Stimulated activated CD4-positive, alpha-beta T cell treated with anti-CD3 and anti-CD28 coated beads, Interleukin-15, amount 100 ng/mL, for 24 hours (primary cell): Measurements from ENCODE around the gene ZNF318.
"Not testable (repeated sequence)": the region's sequence is repeated elsewhere in the genome, so short reads cannot be mapped to it uniquely, and the experiment has no call there.

Source experiments
- DNase-seq: peaks from one replicate; pipeline ENCODE4 v3.0.0-alpha.2; 2020

ZNF318 gene

GRCh38 chr6:43380858-43381257, 11.4 kb upstream of the ZNF318 start:
- not testable (repeated sequence) for DNase-seq

GRCh38 chr6:43378631-43379030, 9.2 kb upstream of the ZNF318 start:
- DNase-seq, result no peak

- no peak for DNase-seq
Observed at GRCh38 chr6:43377710-43378229, 8.3 kb upstream of the ZNF318 start.

- DNase-seq, result peak; percentile 51
Observed at GRCh38 chr6:43376551-43376981, 7.1 kb upstream of the ZNF318 start.

GRCh38 chr6:43375693-43376092, 6.2 kb upstream of the ZNF318 start:
- DNase-seq, result no peak

GRCh38 chr6:43373252-43373875, 3.9 kb upstream of the ZNF318 start:
- no peak for DNase-seq

- DNase-seq, result not testable (repeated sequence)
Observed at GRCh38 chr6:43370003-43370580, 645 bp upstream of the ZNF318 start.

GRCh38 chr6:43368259-43369160, 937 bp downstream of the ZNF318 start:
- peak; percentile 31 for DNase-seq

- DNase-seq, result no peak
Observed at GRCh38 chr6:43367245-43367984, 2.0 kb downstream of the ZNF318 start.

GRCh38 chr6:43361269-43361668, 8.2 kb downstream of the ZNF318 start:
- DNase-seq, result no peak

GRCh38 chr6:43359831-43360230, 9.6 kb downstream of the ZNF318 start:
- no peak for DNase-seq

- no peak for DNase-seq
Observed at GRCh38 chr6:43359381-43359780, 10.1 kb downstream of the ZNF318 start.

GRCh38 chr6:43355862-43356590, 13.4 kb downstream of the ZNF318 start:
- DNase-seq, result no peak

- not testable (repeated sequence) for DNase-seq
Observed at GRCh38 chr6:43351951-43352350, 17.5 kb downstream of the ZNF318 start.

- DNase-seq, result no peak
Observed at GRCh38 chr6:43347444-43347843, 22.0 kb downstream of the ZNF318 start.

- DNase-seq, result no peak
Observed at GRCh38 chr6:43347021-43347420, 22.4 kb downstream of the ZNF318 start.

- not testable (repeated sequence) for DNase-seq
Observed at GRCh38 chr6:43346243-43346642, 23.2 kb downstream of the ZNF318 start.

GRCh38 chr6:43339168-43339567, 30.3 kb downstream of the ZNF318 start:
- DNase-seq, result no peak

- no peak for DNase-seq
Observed at GRCh38 chr6:43338243-43338642, 31.2 kb downstream of the ZNF318 start.

- DNase-seq, result no peak
Observed at GRCh38 chr6:43336382-43336781, 33.1 kb downstream of the ZNF318 start.

GRCh38 chr6:43335469-43335868, 34.0 kb downstream of the ZNF318 start:
- no peak for DNase-seq

- no peak for DNase-seq
Observed at GRCh38 chr6:43334466-43335095, 34.9 kb downstream of the ZNF318 start.
